Measurements from ENCODE around the gene RELL1. TPM values are rescaled to one million over a fixed set of nuclear protein-coding genes. Genes with fewer than 3 reads are reported as not detected.

Gene RELL1
- polyA plus RNA-seq, 3 donors: 8.5 to 10.0 (median 9.8) TPM

GRCh38 chr4:37615720-37616063 is 70.5 kb downstream of the RELL1 start:
- DNase-seq (ENCODE audit: extremely low read depth in 1 of 11, low read depth in 9 of 11, low spot score in 4 of 11): no peak

GRCh38 chr4:37615059-37615719 is 71.0 kb downstream of the RELL1 start:
- DNase-seq (ENCODE audit: extremely low read depth in 1 of 11, low read depth in 9 of 11, low spot score in 4 of 11): no peak

GRCh38 chr4:37612811-37613210 is 73.4 kb downstream of the RELL1 start:
- no peak for DNase-seq (ENCODE audit: extremely low read depth in 1 of 11, low read depth in 9 of 11, low spot score in 4 of 11)

GRCh38 chr4:37609626-37610025 is 76.5 kb downstream of the RELL1 start:
- DNase-seq (ENCODE audit: extremely low read depth in 1 of 11, low read depth in 9 of 11, low spot score in 4 of 11): no peak

- no peak for DNase-seq (ENCODE audit: extremely low read depth in 1 of 11, low read depth in 9 of 11, low spot score in 4 of 11)
These were observed 79.2 kb downstream of the RELL1 start for GRCh38 chr4:37607018-37607417.

- DNase-seq (ENCODE audit: extremely low read depth in 1 of 11, low read depth in 9 of 11, low spot score in 4 of 11): no peak
These were observed 80.2 kb downstream of the RELL1 start for GRCh38 chr4:37605843-37606565.

- no peak for DNase-seq (ENCODE audit: extremely low read depth in 1 of 11, low read depth in 9 of 11, low spot score in 4 of 11)
These were observed 81.7 kb downstream of the RELL1 start for GRCh38 chr4:37604461-37604860.

- no peak for DNase-seq (ENCODE audit: extremely low read depth in 1 of 11, low read depth in 9 of 11, low spot score in 4 of 11)
These were observed 82.5 kb downstream of the RELL1 start for GRCh38 chr4:37603711-37604110.

GRCh38 chr4:37603070-37603468 is 83.1 kb downstream of the RELL1 start:
- peak; percentile 24 to 67 (median 61) for DNase-seq (ENCODE audit: extremely low read depth in 1 of 11, low read depth in 9 of 11, low spot score in 4 of 11)

GRCh38 chr4:37602454-37603069 is 83.6 kb downstream of the RELL1 start:
- DNase-seq (ENCODE audit: extremely low read depth in 1 of 11, low read depth in 9 of 11, low spot score in 4 of 11): no peak

- no peak for DNase-seq (ENCODE audit: extremely low read depth in 1 of 11, low read depth in 9 of 11, low spot score in 4 of 11)
These were observed 84.6 kb downstream of the RELL1 start for GRCh38 chr4:37601531-37601930.

GRCh38 chr4:37599092-37599790 is 86.9 kb downstream of the RELL1 start:
- DNase-seq (ENCODE audit: extremely low read depth in 1 of 11, low read depth in 9 of 11, low spot score in 4 of 11): no peak

- peak in 2 of 11 donors; percentile 18 to 41 for DNase-seq (ENCODE audit: extremely low read depth in 1 of 11, low read depth in 9 of 11, low spot score in 4 of 11)
These were observed 89.1 kb downstream of the RELL1 start for GRCh38 chr4:37597034-37597433.

- DNase-seq (ENCODE audit: extremely low read depth in 1 of 11, low read depth in 9 of 11, low spot score in 4 of 11): no peak
These were observed 90.1 kb downstream of the RELL1 start for GRCh38 chr4:37595875-37596680.

- DNase-seq (ENCODE audit: extremely low read depth in 1 of 11, low read depth in 9 of 11, low spot score in 4 of 11): no peak
These were observed 92.1 kb downstream of the RELL1 start for GRCh38 chr4:37594099-37594498.

- no peak for DNase-seq (ENCODE audit: extremely low read depth in 1 of 11, low read depth in 9 of 11, low spot score in 4 of 11)
These were observed 94.8 kb downstream of the RELL1 start for GRCh38 chr4:37591349-37591748.

- no peak for DNase-seq (ENCODE audit: extremely low read depth in 1 of 11, low read depth in 9 of 11, low spot score in 4 of 11)
These were observed 96.2 kb downstream of the RELL1 start for GRCh38 chr4:37590016-37590415.

- no peak for DNase-seq (ENCODE audit: extremely low read depth in 1 of 11, low read depth in 9 of 11, low spot score in 4 of 11)
These were observed 98.0 kb downstream of the RELL1 start for GRCh38 chr4:37588150-37588549.

- DNase-seq (ENCODE audit: extremely low read depth in 1 of 11, low read depth in 9 of 11, low spot score in 4 of 11): no peak
These were observed 100.0 kb downstream of the RELL1 start for GRCh38 chr4:37586194-37586593.
